IMR-90 (cell line): Measurements from ENCODE around the gene ZNF594.
"Not testable (repeated sequence)": the region's sequence is repeated elsewhere in the genome, so short reads cannot be mapped to it uniquely, and the experiment has no call there.

ENCODE experiments used
- POLR2A ChIP-seq: IDR thresholded peaks from 2 replicates; pipeline ENCODE4 v1.6.1; 2012; ENCODE audit warnings: mild to moderate bottlenecking, low read depth, low read length
- RFX5 ChIP-seq: IDR thresholded peaks from 2 replicates; pipeline ENCODE4 v1.8.0; 2012; ENCODE audit warnings: low read depth, mild to moderate bottlenecking, low read length, moderate library complexity
- SMC3 ChIP-seq: fragments of 150-350 bp; IDR thresholded peaks from 2 replicates; pipeline ENCODE4 v1.6.1; 2016; ENCODE audit warnings: low read depth, mild to moderate bottlenecking, antibody characterized with exemption, low read length, moderate library complexity
- TF ChIP-seq, protein P1 (sequence below): conservative IDR thresholded peaks from 2 replicates; pipeline ENCODE4 v1.5.1; 2012; ENCODE audit warnings: mild to moderate bottlenecking, low read depth, low read length, improper control_type of control experiment

DNA sequence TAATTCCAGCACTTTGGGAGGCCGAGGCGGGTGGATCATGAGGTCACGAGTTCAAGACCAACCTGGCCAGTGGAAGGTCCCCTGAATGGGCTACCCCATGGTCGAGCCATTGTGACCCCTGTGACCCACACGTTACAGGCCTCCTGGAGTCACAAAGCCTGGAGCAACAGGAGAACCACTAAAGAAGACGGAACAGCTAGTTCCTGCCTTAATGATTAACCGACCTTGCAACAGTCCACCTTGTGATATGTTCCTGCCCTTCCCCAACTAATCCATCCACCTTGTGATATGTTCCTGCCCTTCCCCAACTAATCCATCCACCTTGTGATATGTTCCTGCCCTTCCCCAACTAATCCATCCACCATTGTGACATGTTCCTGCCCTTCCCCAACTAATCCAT is 48.1 kb upstream of the ZNF594 start:
- TF ChIP-seq, protein P1, sequence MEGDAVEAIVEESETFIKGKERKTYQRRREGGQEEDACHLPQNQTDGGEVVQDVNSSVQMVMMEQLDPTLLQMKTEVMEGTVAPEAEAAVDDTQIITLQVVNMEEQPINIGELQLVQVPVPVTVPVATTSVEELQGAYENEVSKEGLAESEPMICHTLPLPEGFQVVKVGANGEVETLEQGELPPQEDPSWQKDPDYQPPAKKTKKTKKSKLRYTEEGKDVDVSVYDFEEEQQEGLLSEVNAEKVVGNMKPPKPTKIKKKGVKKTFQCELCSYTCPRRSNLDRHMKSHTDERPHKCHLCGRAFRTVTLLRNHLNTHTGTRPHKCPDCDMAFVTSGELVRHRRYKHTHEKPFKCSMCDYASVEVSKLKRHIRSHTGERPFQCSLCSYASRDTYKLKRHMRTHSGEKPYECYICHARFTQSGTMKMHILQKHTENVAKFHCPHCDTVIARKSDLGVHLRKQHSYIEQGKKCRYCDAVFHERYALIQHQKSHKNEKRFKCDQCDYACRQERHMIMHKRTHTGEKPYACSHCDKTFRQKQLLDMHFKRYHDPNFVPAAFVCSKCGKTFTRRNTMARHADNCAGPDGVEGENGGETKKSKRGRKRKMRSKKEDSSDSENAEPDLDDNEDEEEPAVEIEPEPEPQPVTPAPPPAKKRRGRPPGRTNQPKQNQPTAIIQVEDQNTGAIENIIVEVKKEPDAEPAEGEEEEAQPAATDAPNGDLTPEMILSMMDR, result not testable (repeated sequence)
- not testable (repeated sequence) for TF ChIP-seq SMC3, POLR2A, RFX5
